Ovary (tissue), 9 donors: ENCODE results near the gene SMAD9. TPM values are rescaled to one million over a fixed set of nuclear protein-coding genes. Genes with fewer than 3 reads are reported as not detected.
A peak's percentile ranks its signal among the peaks of the same experiment; 100 is the strongest.

Experiments used
- DNase-seq, 5 donors: peaks; one replicate each; pipeline ENCODE4 v3.0.0-alpha.2; 2019 to 2020
- H3K27ac ChIP-seq, 2 donors: fragments of 200-600 bp; one replicate each; pipeline versions ENCODE4 v1.5.1 to v1.8.0; 2019 to 2022
- H3K27me3 ChIP-seq: fragments of 200-600 bp; one replicate; pipeline ENCODE4 v1.8.0; 2022
- H3K36me3 ChIP-seq: fragments of 200-600 bp; sonication (generic); one replicate; pipeline ENCODE4 v1.5.1; 2019
- H3K4me1 ChIP-seq: one replicate; pipeline ENCODE4 v1.8.1; 2013; ENCODE audit warnings: mild to moderate bottlenecking, moderate library complexity; ENCODE audit not compliant: insufficient read depth
- H3K4me3 ChIP-seq: fragments of 200-600 bp; sonication (generic); one replicate; pipeline ENCODE4 v1.5.1; 2017
- H3K9me3 ChIP-seq, 2 donors: fragments of 200-600 bp in 1 of 2; sonication (generic) in 1 of 2; one replicate each; pipeline versions ENCODE4 v1.5.1 to v1.8.1; 2013 to 2019; ENCODE audit warnings: mild to moderate bottlenecking in 1 of 2, moderate library complexity in 1 of 2
- EP300 ChIP-seq: sonication (generic); formaldehyde crosslinking; IDR thresholded peaks from one replicate; pipeline ENCODE4 v1.6.1; 2017; ENCODE audit warnings: antibody characterized with exemption
- POLR2A ChIP-seq: fragments of 450-650 bp; IDR thresholded peaks from one replicate; pipeline ENCODE4 v1.6.1; 2017; ENCODE audit warnings: antibody characterized with exemption, mild to moderate bottlenecking, moderate library complexity
- WGBS, 3 donors: extraction: QIAGEN DNeasy Blood & Tissue Kit in 1 of 3; methylation state at CpG; one replicate each; pipeline versions ENCODE4 v1.1.5 to v1.1.7; 2013 to 2017; 5-methylcytosine and 5-hydroxymethylcytosine counted together
- intact Hi-C, 4 donors: fragments of 100-400 bp; cut with DNase I; formaldehyde crosslinking; loops; one replicate each; pipeline versions ENCODE4 v1.11.0 to v1.15.1; 2022 to 2023
- polyA plus RNA-seq, 2 donors: library from polyadenylated mRNA; stranded (reverse); fragments of 200-250 nt in 1 of 2; fragments of 350-450 nt in 1 of 2; fragmentation: Illumina TruSeq in 1 of 2; extraction: RNeasy Lipid Tissue Mini Kit (QIAGEN cat#74804) in 1 of 2; gene quantifications; one replicate each; pipeline ENCODE4 v1.2.3, GENCODE V29; 2013 to 2014
- total RNA-seq, 7 donors: library from RNA; depleted of rRNA in 2 of 7; stranded (reverse); fragments of >200 nt in 2 of 7; fragmentation: NEBNext Ultra II Directional in 3 of 7; extraction: Animal tissue kit (Norgen Biotek cat#: 25700) in 3 of 7; gene quantifications; one replicate each; pipeline versions ENCODE4 v1.1.0 to v1.2.4, GENCODE V29; 2016 to 2023
- TF ChIP-seq, protein P1 (sequence below), 3 donors: fragments of 450-650 bp in 2 of 3; fragments of 200-600 bp in 1 of 3; IDR thresholded peaks; one replicate each; pipeline versions ENCODE4 v1.5.1 to v1.8.0; 2016 to 2022; ENCODE audit warnings: antibody characterized with exemption in 3 of 3, mild to moderate bottlenecking in 1 of 3
- donor health status: DM: no; HTN: no; CAD: no; lungs with moderate emphysema.
- donor health status: DM: no; HTN: no; CAD: no.
- donor health status: Bipolar disorder and iron deficiency.
- donor health status: DM: yes; HTN: yes; CAD: no.
- donor health status: DM: no; HTN: no; CAD: no.
- donor health status: DM: yes; HTN: yes; CAD: no.

The SMAD9 gene
- total and polyA plus RNA-seq, 9 donors = 7.6 to 26.5 (median 11.7) TPM

DNA sequence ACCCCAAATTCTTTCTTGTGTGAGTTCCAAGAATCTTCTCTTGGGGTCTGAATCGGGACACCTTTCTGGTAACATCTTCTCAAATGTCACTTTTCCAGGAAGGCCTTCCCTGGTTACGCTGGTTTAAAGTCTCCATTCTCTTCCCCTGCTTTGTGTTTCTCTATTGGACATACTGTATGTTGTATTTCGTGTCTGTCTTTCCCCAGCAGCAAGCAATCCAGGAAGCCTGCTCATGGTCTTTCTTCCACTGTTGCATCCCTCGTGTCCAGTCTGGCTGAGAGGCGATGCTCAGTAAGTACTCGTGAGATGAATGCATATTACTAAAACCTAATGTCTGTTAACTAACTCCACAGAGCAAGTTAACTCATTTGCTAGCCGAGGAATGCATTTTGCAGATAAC is 57.3 kb downstream of the SMAD9 start:
- WGBS, 3 donors = 85 to 87% (median 86%) methylated on average over 7 of the region's 7 CpGs
- Histone ChIP-seq H3K4me3 (no peak overlapping the region), H3K27me3 (no peaks in the 10 kb centered on the region), H3K4me1 (no peaks in the 10 kb centered on the region), H3K27ac (no peak overlapping the region), H3K36me3 (no peaks in the 10 kb centered on the region), H3K9me3 (no peaks in the 10 kb centered on the region)
- DNase-seq = no peak
- intact Hi-C loops = loop anchor here in 1 of 4 donors (5.0 kb wide), 1 partner anchor 115 kb away; no protein-coding TSS in a partner anchor
- no peak for TF ChIP-seq EP300
- TF ChIP-seq, protein P1, sequence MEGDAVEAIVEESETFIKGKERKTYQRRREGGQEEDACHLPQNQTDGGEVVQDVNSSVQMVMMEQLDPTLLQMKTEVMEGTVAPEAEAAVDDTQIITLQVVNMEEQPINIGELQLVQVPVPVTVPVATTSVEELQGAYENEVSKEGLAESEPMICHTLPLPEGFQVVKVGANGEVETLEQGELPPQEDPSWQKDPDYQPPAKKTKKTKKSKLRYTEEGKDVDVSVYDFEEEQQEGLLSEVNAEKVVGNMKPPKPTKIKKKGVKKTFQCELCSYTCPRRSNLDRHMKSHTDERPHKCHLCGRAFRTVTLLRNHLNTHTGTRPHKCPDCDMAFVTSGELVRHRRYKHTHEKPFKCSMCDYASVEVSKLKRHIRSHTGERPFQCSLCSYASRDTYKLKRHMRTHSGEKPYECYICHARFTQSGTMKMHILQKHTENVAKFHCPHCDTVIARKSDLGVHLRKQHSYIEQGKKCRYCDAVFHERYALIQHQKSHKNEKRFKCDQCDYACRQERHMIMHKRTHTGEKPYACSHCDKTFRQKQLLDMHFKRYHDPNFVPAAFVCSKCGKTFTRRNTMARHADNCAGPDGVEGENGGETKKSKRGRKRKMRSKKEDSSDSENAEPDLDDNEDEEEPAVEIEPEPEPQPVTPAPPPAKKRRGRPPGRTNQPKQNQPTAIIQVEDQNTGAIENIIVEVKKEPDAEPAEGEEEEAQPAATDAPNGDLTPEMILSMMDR (IDR thresholded peaks at IDR 0.05) = no peak
- TF ChIP-seq POLR2A = no peak

- DNase-seq = no peak
- 74 to 80% (median 75%) methylated on average over 6 of the region's 6 CpGs for WGBS, 3 donors
- intact Hi-C loops = loop anchor here in 1 of 4 donors (5.0 kb wide), 1 partner anchor 115 kb away; no protein-coding TSS in a partner anchor
- TF ChIP-seq POLR2A (no peak), EP300 (no peak)
- TF ChIP-seq, protein P1 (IDR thresholded peaks at IDR 0.05) = no peak
- Histone ChIP-seq H3K36me3 (no peaks in the 10 kb centered on the region), H3K4me3 (no peak overlapping the region), H3K4me1 (no peaks in the 10 kb centered on the region), H3K27ac (no peak overlapping the region), H3K27me3 (no peaks in the 10 kb centered on the region), H3K9me3 (no peaks in the 10 kb centered on the region)
These were observed 57.9 kb downstream of the SMAD9 start for GRCh38 chr13:36862002-36862685.

DNA sequence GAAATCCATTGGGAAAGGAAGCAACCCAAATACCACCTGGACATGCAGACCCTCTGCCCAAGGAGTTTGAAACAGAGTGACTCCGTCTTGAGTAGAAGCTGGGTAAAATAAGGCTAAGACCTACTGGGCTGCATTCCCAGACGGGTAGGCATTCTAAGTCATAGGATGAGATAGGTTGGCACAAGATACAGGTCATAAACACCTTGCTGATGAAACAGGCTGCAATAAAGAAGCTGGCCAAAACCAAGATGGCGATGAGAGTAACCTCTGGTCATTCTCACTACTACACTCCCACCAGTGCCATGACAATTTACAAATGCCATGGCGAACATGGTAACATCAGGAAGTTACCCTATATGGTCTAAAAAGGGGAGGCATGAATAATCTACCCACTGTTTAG is 60.8 kb downstream of the SMAD9 start:
- no peaks in the 10 kb centered on the region for H3K27me3 ChIP-seq
- WGBS, 3 donors = 91 to 94% (median 94%) methylated on average over 4 of the region's 4 CpGs
- H3K27ac ChIP-seq = no peak overlapping the region
- intact Hi-C loops = loop anchor here in 1 of 4 donors (5.0 kb wide), 1 partner anchor 118 kb away; no protein-coding TSS in a partner anchor
- TF ChIP-seq POLR2A (no peak), EP300 (no peak)
- TF ChIP-seq, protein P1 (IDR thresholded peaks at IDR 0.05) = no peak
- H3K4me1 ChIP-seq = no peaks in the 10 kb centered on the region
- H3K36me3 ChIP-seq = no peaks in the 10 kb centered on the region
- H3K9me3 ChIP-seq = no peaks in the 10 kb centered on the region
- no peak for DNase-seq
- H3K4me3 ChIP-seq = no peak overlapping the region

- Histone ChIP-seq H3K9me3 (no peaks in the 10 kb centered on the region), H3K4me1 (no peaks in the 10 kb centered on the region), H3K36me3 (no peaks in the 10 kb centered on the region), H3K27me3 (no peaks in the 10 kb centered on the region), H3K27ac (no peak overlapping the region), H3K4me3 (no peak overlapping the region)
- TF ChIP-seq, protein P1 (IDR thresholded peaks at IDR 0.05) = peak in 1 of 3 donors; percentile 8
- TF ChIP-seq POLR2A = no peak
- DNase-seq = no peak
- 32 to 40% (median 37%) methylated on average over 3 of the region's 3 CpGs for WGBS, 3 donors
- intact Hi-C loops = loop anchor here in 1 of 4 donors (5.0 kb wide), 1 partner anchor 119 kb away; no protein-coding TSS in a partner anchor
These were observed 61.7 kb downstream of the SMAD9 start for GRCh38 chr13:36858290-36858689.
